Renal cortical epithelial cell (primary cell): ENCODE data around the gene MMGT1. TPM values are rescaled to one million over a fixed set of nuclear protein-coding genes. Genes with fewer than 3 reads are reported as not detected.

Experiments used
- DNase-seq: peaks from one replicate; pipeline ENCODE4 v3.0.0-alpha.2; 2011; ENCODE audit warnings: low read depth
- total RNA-seq: library from RNA; depleted of rRNA; stranded (reverse); fragments of >200 nt; gene quantifications from 2 replicates; pipeline ENCODE4 v1.2.3, GENCODE V29; 2014

Gene MMGT1
- total RNA-seq = 10.2 and 21.0 TPM in 2 replicates

DNA sequence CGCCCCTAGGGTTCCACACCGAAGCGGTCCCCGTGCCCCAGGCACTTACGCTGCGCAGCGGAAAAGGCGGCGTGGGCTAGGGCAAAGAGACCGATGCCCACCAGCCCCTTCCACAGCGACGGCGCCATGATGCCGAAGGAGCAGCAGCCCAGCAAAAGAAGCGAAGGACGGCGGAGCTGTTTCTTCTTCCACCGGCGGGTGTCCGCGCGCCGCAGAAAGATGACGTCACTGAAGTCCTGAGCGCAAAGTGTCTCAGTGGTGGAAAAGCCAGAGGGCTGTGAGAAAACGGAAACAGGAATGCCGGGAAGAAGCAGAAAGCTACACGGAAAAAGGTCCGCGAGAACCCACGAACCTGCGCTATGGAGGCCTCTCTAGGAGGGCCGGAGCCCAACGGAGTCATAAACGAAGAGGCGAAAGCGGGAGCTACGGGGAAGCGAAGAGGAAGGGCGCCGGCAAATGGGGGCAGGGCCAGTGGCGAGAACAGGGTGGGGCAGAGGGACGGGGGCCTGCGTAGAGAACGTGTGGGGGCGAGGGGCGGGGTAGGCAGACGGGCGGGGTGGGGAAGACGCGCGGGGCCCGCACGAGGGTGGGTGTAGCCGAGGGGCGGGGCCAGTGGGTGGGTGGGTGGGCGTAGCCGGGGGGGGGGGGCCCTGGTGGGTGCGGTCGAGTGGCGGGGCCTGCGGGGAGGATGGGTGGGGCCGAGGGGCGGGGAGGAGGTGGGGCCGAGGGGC lies at the start of gene MMGT1:
TSS of gene MMGT1 (minus strand) at position 441 of the 731 bp plus-strand sequence. CDS start at position 128, 313 bp downstream.
- peak; percentile 61 for DNase-seq

DNA sequence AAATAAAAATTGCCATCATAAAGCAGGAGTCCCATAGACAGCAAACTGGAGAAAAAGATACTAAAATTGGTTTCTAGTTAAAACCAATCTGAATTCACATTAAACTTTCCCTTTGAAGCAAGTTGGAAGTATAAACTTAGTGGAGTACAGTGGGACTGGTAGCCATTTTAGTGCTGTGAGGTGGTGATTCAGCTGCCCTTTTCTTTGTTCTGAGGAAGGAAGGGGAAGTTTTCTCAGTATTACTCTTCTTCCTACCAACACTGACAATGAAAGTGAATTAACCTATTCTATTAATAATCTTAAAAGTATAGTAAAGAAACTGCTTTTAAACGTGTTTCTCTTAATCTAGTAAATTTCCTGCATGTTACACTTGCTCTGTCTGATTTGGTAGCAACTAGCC lies 48.1 kb upstream of the MMGT1 start:
- DNase-seq = no peak

DNA sequence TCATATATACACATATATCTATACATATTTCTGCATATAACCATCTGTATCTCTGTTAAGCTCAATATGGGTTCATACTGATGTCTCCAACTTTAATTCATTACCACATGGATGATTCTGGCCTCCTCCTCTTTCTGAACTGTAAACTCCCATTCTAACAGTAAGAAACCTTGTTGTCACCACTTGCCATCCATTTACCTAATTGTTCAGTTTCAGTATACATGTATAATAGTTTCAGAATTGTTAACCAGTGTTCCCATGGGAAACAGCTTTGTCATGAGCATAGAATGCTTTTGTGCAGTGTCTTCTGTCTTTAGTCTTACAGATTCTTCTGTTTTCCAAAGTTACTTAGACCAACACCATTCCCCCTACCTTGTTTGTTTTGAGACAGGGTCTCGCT lies 47.4 kb upstream of the MMGT1 start:
- DNase-seq = no peak

DNA sequence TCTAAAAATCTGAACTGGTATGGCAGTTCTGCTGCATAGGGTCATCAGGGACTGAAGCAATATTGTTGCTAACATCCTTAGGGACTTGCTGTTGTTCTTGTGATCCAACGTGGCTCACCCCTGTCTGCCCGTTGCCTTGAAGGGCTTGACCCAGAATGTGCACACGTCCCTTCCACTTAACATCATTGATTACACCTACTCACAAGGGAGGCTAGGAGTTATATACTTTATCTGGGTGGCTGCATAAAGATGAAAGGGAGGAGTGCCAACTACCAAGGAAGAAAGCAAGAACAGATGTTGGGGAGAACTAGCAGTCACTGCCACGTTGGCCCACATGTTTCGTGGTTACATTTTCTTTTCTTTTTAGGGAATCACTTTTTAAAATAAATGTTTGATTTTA lies 45.4 kb upstream of the MMGT1 start:
- DNase-seq = no peak

DNA sequence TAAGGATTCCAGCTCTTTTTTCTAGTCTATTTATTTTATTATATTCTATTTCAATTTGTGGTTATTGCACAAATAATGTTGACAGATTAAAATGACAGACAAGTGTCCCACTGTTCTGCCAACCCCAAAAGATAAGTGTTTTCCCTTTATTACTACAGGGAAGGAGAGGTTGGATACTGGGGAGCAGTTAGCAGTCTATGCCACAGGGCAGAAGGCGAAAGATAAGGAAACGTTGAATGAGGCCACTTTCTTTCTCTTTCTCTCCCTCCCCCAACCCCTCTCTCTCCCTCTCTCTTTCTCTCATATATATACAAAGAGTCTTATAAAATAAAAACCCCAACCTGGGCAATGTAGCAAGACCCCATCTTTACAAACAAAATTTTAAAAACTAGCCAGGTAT lies 43.1 kb upstream of the MMGT1 start:
- DNase-seq = no peak

DNA sequence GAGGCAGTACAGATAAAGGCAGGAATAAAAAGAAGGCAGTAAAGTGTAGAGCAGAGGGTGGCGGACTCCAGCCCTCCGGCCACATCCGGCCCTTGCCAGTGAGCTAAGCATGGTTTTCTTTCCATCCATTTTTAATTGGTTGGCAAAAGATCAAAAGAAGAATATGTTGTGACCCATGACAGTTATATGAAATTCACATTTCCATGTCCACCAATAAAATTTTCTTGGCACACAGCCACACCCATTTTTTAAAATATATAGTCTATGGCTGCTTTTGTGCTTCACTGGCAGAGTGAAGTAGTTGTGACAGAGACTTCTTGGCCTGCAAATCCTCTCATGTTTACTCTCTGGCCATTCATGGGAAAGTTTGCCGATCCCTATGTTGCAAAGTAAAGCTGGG lies 41.2 kb upstream of the MMGT1 start:
- no peak for DNase-seq

DNA sequence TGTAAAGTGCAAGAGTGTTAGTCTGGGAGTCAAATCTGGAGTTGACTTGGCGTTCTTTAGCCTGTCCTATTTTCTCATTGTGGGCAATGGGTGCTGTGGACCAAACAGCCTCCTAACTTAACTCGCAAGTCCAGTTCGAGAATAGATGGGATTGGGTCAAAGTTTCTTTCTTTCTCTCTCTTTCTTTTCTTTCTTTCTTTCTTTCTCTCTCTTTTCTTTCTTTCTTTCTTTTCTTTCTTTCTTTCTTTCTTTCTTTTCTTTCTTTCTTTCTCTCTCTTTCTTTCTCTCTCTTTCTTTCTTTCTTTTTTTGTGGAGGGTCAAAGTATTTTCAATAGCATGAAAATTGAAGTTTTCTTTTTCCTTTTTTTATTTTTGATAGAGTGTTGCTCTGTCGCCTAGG lies 14.5 kb upstream of the MMGT1 start:
- no peak for DNase-seq

DNA sequence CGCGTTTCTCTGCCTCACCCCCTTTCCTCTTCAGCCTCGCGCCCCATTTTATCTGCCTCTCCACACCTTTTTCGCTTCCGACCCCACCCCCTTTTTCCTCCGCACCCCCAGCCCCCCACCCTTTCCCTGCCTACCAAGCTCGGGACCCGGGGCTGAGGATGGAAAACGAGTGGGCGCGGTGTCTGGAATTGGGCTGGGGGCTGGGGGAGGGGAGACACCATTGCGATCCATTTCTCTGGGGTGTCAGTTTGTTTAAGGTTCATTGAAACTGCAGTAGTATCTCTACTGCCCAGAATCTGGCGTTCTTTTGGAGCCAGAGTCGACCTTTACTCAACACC lies 12.2 kb upstream of the MMGT1 start:
- no peak for DNase-seq

DNA sequence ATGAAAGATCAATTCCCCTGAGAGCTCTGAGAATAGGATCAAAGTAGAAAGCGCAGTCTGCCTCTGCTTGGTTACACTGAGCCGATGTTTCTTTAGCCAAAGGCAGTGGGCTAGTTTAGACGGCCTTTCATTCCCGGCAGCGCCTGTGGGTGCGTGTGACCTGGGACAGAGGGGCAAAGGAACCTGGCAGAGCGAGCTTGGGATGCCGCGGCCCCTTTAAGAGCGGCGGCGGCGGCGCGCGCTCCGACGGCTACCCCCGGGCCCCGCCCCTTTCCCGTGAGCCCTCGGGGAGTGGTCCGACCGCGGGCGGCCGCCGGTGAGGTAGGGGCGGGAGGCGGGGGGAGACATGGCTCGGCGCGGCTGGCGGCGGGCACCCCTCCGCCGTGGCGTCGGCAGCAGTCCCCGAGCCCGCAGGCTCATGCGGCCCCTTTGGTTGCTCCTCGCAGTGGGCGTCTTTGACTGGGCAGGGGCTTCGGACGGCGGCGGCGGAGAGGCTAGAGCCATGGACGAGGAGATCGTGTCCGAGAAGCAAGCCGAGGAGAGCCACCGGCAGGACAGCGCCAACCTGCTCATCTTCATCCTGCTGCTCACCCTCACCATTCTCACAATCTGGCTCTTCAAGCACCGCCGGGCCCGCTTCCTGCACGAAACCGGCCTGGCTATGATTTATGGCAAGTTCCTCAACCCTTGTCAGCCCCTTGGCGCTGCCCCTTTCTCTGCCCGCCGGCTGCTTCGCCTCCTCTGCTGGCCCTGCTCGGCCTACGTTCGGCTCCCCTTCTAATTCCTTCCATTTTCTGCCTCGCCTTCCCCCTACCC lies 11.6 kb upstream of the MMGT1 start, which contains the start of gene SLC9A6:
TSS of gene SLC9A6 (plus strand) at position 279 of the 816 bp plus-strand sequence. CDS start at position 503, 224 bp downstream.
- no peak for DNase-seq

DNA sequence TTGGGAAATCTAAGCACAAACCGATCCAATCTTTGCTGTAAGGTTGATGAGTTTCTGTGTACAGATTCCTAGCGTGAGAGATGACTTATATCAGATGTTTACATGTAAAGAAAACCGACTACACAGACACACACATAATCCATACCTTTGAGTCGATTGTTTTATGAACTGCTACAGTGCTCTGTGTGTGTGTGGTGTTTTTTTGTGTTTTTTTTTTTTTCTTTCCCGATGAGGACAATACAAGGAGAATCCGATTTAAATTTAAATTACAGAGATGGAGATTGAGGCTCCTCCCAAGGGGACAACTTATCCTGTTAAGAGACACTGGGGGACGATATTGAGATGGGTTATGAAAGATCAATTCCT lies 11.0 kb upstream of the MMGT1 start:
- no peak for DNase-seq

DNA sequence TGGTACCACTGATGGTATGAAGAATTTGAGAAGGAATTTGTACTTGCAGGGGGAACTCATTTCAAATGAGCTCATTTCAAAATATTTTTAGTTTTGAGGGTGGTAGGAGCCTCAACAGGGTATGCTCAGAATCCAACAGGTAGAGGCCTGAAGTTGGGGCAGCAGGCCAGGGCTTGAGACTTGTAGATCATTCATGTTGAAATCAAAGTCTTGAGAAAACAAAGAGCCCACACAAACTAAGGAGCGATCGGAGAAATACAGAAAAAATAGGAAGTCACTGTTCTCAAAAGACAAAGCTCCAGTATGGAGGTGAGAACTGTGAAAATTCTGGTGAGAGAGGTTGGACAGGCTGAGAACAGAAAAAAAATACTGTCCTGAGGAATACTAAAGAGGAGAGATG lies 10.5 kb upstream of the MMGT1 start:
- DNase-seq = no peak

DNA sequence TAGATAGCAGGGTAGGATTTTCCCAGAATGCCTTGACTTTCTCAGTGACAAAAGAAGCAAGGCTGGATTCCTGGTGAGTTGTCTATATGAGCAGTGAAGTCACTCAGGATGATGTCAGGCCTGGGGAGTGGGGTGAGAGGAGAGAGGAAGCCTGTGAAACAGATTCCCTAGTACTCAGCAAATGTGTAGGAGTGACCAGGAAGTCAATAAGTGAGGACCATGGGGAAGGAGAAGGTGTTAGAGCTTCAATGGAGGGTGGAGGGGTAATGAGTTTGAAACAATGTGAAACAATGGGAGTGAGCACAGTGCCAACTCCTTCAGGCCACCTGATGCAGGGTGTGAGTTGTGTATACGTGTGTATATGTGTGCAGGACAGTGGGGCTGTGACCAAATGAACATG lies 9.1 kb upstream of the MMGT1 start:
- no peak for DNase-seq

DNA sequence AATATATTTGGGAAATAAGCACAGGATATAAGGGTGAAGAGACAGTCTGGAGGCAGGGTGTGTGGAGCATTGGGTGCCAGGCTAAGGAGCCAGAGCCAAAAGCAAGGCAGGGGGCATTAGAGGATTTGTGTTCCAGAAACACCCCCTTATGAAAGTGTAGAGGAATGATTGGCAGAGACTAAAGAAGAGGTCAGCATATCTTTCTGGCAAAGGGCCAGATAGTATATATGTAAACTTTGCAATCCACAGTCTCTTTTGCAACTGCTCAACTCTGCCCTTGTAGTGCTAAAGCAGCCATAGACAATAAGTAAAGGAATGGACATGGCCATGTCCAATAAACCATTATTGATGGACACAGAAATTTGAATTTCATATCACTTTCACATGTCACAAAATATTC lies 7.9 kb upstream of the MMGT1 start:
- no peak for DNase-seq

DNA sequence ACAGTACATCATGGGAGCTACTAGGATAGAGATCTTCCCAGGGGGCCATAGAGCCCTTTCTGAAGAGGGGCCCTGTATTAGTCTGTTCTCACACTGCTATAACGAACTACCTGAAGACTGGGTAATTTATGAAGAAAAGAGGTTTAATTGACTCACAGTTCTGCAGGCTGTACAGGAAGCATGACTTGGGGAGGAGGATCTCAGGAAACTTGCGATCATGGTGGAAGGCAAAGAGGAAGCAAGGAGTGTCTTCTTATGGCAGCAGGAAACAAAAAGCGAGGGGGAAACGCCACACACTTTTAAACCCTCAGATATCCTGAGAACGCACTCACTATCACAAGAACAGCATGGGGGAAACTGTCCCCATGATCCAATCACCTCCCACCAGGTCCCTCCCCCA lies 7.2 kb upstream of the MMGT1 start:
- no peak for DNase-seq

DNA sequence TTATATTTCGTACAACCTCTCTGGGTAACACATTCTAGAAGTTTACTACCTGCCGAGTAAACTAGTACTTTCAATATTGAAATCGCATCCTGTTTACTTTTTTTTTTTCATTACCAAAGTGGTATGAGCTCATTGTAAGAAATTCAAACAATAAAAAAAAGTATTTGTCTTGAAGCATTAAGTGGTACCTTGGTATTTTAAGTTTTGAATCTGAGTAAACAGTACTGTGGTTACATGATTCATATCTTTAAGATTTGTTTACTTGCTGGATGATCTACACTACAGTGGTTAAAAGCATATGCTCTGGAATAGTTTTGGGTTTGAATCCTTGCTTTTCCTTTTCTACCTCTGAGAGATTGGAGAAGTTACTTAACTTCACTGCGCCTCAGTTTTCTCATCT lies 3.8 kb upstream of the MMGT1 start:
- no peak for DNase-seq

DNA sequence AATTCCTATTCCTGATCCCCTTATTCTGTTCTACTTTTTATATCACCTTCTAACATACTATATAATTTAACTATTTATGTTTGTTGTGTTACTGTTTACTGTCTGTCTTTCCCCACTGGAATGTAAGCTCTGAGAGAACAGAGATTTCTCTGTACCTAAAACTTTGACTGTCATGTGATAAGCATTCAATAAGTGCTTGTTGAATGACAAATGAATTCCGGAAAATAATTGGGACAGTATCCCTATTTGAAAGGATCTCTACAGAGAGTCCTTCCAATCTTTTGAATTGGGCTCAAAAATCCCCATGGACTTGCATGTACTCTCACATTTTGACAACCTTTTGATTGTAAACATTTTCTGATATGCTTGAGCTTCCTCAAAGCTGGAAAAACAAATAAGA lies 1.6 kb upstream of the MMGT1 start:
- no peak for DNase-seq

DNA sequence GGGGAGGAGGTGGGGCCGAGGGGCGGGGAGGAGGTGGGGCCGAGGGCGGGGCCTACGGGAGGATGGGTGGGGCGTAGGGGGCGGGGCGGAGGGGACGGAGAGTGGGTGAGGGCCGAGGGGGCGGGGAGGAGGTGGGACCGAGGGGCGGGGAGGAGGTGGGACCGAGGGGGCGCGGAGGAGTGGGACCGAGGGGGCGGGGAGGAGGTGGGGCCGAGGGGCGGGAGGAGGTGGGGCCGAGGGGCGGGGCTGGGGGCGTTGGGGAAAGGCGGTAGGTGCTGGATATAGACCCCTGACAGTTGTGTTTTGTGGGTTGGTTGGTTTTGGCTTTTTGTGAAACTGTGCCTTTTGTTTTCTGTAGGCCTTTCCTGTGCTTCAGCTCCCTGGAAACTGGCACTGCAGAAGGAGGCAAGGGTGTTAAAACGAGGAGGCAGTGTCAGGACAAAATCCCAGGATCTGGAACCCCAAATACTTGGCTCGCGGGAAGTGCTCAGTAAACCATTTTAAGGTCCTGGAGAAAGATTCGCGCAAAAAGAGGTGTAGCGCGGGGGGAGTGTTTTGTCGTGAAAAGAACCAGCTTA lies 580 bp upstream of the MMGT1 start:
- no peak for DNase-seq

DNA sequence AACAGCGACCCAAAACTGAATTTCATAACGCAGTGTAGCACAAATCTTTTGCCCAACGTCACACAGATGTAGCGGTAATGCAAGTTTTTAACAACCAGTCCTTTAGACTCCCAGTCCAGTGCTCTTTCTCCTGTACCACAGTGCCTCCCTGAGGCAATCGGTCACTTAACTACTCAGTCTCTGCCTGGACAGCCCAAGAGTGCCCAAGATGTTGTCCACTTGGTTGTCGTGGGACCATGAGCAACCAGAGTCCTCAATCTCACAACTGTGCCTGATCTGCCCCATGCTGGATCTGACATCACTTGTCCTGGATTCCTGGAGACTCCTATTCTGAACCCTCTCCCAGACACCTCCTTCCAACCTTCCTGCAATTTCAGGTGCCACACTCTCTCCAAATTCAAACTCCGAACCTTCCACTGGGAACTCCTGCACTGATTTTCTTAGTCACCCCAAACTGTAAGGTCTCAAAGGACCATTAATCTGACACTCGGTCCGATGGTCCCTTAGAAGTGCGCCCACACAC lies 702 bp downstream of the MMGT1 start:
- DNase-seq = no peak

DNA sequence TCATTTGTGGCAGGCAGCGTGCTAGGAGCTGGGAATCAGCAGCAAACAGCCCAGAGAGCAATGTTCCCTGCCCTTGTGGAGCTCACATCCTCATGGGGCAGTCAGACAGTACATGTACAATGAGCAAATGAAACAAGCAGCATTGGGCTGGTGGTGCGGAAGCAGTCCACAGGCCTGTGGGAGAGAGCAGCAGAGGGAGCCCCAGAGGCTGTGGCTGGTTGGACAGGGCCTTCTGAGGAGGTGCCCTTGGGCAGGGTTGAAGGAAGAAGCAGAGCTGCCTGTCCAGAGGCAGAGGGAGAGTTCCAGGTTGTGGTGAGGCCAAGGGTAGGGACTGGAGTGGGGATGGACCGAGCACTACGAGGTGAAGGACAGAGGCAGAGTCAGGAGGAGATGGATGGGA lies 22.5 kb downstream of the MMGT1 start:
- no peak for DNase-seq

DNA sequence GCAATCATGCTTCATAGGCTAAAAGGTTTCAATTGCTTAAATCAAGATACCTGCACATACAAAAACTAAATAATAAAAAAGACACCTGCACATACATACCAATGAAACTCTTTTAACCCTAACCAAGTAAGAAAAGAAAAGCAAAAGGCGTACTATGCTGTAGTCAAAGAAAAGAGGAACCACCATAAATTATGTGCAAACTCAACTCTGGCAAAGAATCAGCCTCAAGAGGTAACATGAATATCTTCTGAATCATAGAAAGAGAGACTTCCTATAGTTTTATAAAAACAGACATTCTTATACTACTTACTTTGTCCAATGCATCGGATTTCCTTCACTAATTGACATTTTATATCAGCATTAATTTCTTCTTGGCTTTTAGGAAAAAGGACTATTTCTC lies 29.3 kb downstream of the MMGT1 start:
- DNase-seq = no peak

DNA sequence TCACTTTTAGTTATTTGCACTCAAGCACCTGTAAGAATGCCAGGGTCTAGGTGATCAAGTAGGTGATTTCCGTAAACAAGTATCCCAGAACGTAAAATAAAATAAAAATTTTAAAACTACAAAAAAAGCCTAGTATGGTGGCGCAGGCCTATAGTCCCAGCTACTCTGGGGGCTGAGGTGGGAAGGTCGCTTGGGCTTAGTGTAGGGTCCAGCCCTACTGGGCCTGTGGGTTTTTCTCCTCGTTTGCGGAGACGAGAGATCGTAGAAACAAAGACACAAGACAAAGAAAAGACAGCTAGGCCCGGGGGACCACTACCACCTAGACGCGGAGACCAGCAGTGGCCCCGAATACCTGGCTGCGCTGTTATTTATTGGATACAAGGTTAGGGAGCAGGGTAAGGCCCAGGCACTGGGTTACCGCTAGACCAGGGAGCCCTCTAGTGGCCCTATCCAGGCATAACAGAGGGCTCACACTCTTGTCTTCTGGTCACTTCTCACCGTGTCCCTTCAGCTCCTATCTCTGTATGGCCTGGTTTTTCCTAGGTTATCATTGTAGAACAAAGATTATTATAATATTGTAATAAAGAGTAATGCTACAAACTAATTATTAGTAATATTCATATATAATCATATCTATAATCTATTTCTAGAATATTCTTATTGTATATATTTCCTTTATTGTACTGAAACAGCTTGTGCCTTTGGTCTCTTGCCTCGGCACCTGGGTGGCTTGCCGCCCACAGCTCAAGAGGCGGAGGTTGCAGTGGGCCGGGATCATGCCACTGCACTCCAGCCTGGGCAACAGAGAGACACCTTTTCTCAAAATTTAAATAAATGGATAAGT lies 41.9 kb downstream of the MMGT1 start:
- DNase-seq = peak; percentile 15

DNA sequence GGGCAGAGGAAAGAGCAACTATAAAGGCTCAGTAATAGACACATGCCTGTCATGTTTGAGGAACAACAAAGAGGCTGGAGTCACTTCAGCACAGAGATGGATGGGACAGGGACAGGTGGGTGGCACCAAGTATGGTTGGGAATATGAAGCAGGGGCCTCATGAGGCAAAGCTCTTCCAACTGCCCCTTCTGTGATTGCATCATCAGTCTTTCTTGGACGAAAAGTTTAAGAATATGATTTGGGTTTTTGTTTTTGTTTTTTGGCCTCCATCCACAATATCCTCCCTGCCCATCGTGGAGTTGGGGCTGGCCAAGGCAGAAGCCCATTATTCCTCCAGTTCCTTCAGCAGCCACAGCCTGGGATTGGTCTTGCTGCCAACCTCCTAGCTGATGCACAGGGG lies 45.9 kb downstream of the MMGT1 start:
- DNase-seq = no peak
